NCI-H1092 (cell line): ENCODE data around the gene GAB2.

Source experiments
- DNase-seq: peaks from one replicate; lab custom pipeline; 2025; lab: John Stamatoyannopoulos, UW

The GAB2 gene

GRCh38 chr11:78400116-78400515 lies 17.5 kb downstream of the GAB2 start:
- DNase-seq, result no peak

- no peak for DNase-seq
Measured at GRCh38 chr11:78399136-78399535, 18.5 kb downstream of the GAB2 start.

- DNase-seq, result no peak
Measured at GRCh38 chr11:78398715-78399114, 18.9 kb downstream of the GAB2 start.

GRCh38 chr11:78397398-78397797 lies 20.2 kb downstream of the GAB2 start:
- no peak for DNase-seq

- no peak for DNase-seq
Measured at GRCh38 chr11:78395597-78395996, 22.0 kb downstream of the GAB2 start.

- no peak for DNase-seq
Measured at GRCh38 chr11:78392854-78393253, 24.8 kb downstream of the GAB2 start.

GRCh38 chr11:78391424-78391823 lies 26.2 kb downstream of the GAB2 start:
- DNase-seq, result no peak

- no peak for DNase-seq
Measured at GRCh38 chr11:78390809-78391208, 26.8 kb downstream of the GAB2 start.

GRCh38 chr11:78386215-78386941 lies 31.2 kb downstream of the GAB2 start:
- DNase-seq, result no peak

- no peak for DNase-seq
Measured at GRCh38 chr11:78385205-78385604, 32.4 kb downstream of the GAB2 start.

GRCh38 chr11:78384231-78384630 lies 33.4 kb downstream of the GAB2 start:
- DNase-seq, result no peak

GRCh38 chr11:78381865-78382264 lies 35.8 kb downstream of the GAB2 start:
- no peak for DNase-seq

- no peak for DNase-seq
Measured at GRCh38 chr11:78380615-78381051, 37.0 kb downstream of the GAB2 start.

- no peak for DNase-seq
Measured at GRCh38 chr11:78379039-78379670, 38.5 kb downstream of the GAB2 start.

- DNase-seq, result no peak
Measured at GRCh38 chr11:78377625-78378418, 39.8 kb downstream of the GAB2 start.

- DNase-seq, result no peak
Measured at GRCh38 chr11:78376858-78377257, 40.8 kb downstream of the GAB2 start.

GRCh38 chr11:78374917-78375316 lies 42.7 kb downstream of the GAB2 start:
- DNase-seq, result no peak

- DNase-seq, result no peak
Measured at GRCh38 chr11:78373689-78374088, 43.9 kb downstream of the GAB2 start.

GRCh38 chr11:78372114-78372768 lies 45.4 kb downstream of the GAB2 start:
- peak; percentile 7 for DNase-seq

GRCh38 chr11:78371221-78371891 lies 46.3 kb downstream of the GAB2 start:
- peak; percentile 8 for DNase-seq

- DNase-seq, result no peak
Measured at GRCh38 chr11:78370406-78371172, 47.0 kb downstream of the GAB2 start.
